ENCODE measurements around the gene UTRN.

UTRN gene

GRCh38 chr6:144314003-144314485 is 28.9 kb downstream of the UTRN start:
- DNase-seq, result no peak

- no peak for DNase-seq
Observed at GRCh38 chr6:144314562-144314961, 29.4 kb downstream of the UTRN start.

GRCh38 chr6:144315226-144315980 is 30.3 kb downstream of the UTRN start:
- DNase-seq, result no peak

- no peak for DNase-seq
Observed at GRCh38 chr6:144315981-144316861, 31.1 kb downstream of the UTRN start.

- no peak for DNase-seq
Observed at GRCh38 chr6:144316862-144317195, 31.7 kb downstream of the UTRN start.

GRCh38 chr6:144317736-144318135 is 32.6 kb downstream of the UTRN start:
- no peak for DNase-seq

GRCh38 chr6:144319211-144319610 is 34.1 kb downstream of the UTRN start:
- no peak for DNase-seq

GRCh38 chr6:144320741-144321140 is 35.6 kb downstream of the UTRN start:
- no peak for DNase-seq

- no peak for DNase-seq
Observed at GRCh38 chr6:144321839-144322591, 36.9 kb downstream of the UTRN start.

- no peak for DNase-seq
Observed at GRCh38 chr6:144325232-144325631, 40.1 kb downstream of the UTRN start.

GRCh38 chr6:144326393-144326792 is 41.3 kb downstream of the UTRN start:
- no peak for DNase-seq

GRCh38 chr6:144327081-144327480 is 41.9 kb downstream of the UTRN start:
- DNase-seq, result no peak

- no peak for DNase-seq
Observed at GRCh38 chr6:144330017-144330987, 45.2 kb downstream of the UTRN start.

- no peak for DNase-seq
Observed at GRCh38 chr6:144331491-144331969, 46.4 kb downstream of the UTRN start.

GRCh38 chr6:144332177-144332576 is 47.0 kb downstream of the UTRN start:
- no peak for DNase-seq

GRCh38 chr6:144334150-144334708 is 49.1 kb downstream of the UTRN start:
- DNase-seq, result peak; percentile 81

Data from CD4-positive, alpha-beta T cell treated with Interleukin-12 subunit alpha and Interleukin-12 subunit beta, for 1 hour (primary cell).